NCI-H2171 treated with DMSO at 0.1 percent for 48 hours (cell line): ENCODE results near the gene VPS13D.
A peak's percentile ranks its signal among the peaks of the same experiment; 100 is the strongest.

Source experiments
- DNase-seq: peaks from one replicate; lab custom pipeline; 2025; lab: John Stamatoyannopoulos, UW

VPS13D gene

DNA sequence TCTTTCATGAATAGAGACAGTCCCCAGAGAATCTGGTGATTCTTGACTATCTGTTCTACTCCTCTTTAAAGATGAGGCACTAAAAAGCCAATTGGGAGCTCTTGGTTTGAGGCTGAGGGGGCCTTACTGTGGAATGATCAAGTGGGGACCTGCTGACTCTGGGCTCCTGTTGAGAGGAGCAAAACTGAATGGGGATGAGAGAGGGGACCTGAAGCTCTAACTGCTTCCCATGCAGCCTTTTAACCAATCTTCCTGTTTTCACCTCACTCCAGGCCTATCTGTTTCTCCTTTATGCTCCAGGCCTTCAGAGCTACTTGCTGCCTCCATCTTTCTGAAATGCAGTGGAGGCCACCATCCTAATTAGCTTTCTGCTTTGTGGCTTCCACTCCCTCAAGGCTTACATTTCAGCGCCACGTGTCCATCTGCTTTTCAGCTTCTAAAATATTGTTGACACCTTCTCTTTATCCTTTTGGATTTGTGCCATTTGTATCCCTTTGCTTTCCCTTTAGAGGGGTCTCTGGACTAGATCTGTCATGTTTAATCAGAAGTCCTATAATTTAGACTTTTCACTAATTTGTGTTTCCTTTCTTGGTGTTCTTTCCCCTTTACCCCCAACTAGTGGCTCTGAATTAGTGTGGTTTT, 242.4 kb downstream of the VPS13D start:
- no peak for DNase-seq

GRCh38 chr1:12472798-12473551, 243.1 kb downstream of the VPS13D start:
- DNase-seq, result no peak

GRCh38 chr1:12473596-12474362, 243.9 kb downstream of the VPS13D start:
- DNase-seq, result peak; percentile 62

DNA sequence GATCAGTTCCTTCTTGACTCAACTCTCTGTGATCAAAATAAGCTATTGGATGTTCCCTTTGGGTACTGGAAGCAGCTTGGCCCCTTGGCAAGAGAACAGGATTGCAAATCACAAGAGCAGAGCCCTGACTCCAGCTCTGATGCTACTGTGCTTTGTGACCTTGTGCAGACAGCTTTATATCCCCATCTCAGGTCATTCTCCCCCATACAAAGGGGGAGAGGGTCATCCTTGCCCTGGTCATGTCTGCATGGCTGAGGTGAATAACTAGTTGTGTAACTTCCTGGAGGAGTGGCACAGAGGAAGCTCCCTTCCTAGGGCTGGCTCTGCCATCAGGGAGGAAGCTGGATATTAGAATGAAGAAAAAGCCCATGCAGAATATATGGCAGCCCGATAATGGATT, 245.3 kb downstream of the VPS13D start:
- no peak for DNase-seq

DNA sequence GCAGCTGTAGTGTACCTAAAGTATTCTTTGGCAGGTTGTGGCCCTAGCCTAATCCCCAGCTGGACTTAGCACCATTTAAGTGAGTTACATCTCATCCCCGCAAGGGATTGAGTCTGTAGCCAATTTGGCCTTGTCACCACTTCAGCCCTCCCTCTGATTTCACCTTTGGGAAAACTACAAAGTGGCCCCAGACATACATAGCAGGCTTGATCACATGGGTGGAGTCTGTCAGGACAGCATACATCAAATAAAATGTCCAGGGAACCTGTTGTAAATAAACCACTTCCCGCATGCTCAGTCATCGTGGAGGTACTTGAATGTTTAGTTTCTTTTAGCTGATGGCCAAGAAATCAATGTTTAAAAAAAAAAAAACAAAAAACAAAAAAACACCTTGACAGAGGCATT, 245.7 kb downstream of the VPS13D start:
- DNase-seq, result no peak

GRCh38 chr1:12475947-12476346, 246.1 kb downstream of the VPS13D start:
- DNase-seq, result no peak

DNA sequence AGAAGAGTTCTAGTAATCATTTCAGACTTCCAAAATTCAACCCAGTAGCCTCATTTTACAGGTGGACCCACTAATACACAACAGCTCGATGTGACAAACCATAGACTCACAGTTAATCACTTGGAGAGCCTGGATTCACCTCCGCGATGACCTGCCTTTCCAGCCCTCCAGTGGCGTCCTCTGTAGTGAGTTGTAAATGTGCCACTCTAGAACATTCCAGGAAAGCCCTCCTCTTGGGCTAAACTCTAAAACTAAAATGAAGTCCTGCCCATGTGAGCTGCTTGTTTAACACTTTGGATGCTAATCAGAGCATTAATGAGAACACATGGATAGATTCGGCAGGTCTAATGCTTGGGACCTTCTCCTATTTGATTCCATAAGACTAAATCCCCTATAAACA, 247.5 kb downstream of the VPS13D start:
- no peak for DNase-seq

DNA sequence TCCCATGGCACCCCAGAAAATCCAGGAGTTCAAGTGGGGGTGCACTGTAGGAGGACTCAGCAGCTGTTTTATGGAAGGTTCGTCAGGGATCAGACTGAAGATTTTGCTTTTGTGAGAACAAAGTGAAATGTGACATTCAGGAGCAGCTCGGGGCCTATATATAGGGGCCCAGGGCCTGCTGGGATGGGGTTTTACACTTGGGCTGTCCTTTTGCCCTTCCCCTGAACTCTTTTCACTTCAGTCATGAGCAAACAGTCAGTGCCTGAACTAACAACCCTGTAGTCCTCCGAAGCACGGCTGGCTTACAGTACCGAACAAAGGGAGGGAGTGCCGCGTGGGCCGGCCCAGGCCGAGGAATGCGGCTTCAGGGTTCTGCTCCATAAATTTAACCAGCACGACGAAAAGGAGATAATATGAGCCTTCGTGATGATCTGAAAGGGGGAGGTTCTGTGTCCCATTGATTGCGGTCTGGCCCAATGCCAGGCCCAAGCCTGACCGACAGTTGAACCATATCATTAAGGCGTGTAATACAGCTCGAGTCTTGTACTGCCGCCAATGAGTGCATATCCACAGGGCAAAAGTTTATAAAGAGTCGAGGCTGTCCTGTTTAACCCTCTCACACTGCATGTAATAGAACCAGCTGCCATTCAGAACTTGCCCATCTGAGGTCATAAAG, 248.2 kb downstream of the VPS13D start:
- DNase-seq, result peak; percentile 27

DNA sequence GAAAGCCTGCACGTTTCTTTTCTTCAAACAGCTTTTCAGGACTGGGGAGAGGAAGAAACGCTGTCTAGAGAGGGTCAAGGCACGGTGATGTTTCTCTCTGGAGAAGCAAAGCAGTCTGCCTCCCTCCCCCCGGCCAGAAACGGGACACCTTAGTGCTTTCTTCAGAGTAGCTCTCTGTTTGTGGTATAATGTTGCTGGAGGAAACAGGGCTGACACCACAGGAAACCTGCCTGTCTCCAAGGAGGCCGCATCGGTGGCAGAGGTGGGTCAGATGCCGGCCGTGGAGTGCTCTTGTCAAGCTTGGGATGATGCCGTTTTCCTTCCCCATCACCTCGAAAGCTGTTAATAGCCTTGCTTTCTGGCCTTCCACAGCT, 248.8 kb downstream of the VPS13D start:
- no peak for DNase-seq

- DNase-seq, result no peak
Measured at GRCh38 chr1:12479311-12479710, 249.5 kb downstream of the VPS13D start.

DNA sequence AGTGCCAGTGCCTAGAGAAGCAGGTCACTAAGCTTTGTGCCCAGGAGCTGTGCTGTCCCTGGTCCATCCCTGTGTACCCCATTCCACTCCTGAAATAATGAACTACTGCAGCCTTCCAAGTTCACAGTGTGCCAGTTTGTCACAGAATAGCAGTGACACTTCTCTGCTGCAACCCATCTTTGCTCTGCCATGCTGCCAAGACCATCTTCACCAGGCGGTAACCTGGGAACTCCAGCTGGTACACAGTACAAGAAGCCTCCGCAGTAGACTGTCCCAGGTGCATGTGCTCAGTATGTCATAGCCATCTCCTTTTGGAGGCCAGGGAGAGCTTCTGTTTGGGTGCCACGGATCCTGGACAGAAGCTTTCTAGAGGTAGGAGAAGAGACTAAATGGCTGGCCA, 250.2 kb downstream of the VPS13D start:
- DNase-seq, result no peak

DNA sequence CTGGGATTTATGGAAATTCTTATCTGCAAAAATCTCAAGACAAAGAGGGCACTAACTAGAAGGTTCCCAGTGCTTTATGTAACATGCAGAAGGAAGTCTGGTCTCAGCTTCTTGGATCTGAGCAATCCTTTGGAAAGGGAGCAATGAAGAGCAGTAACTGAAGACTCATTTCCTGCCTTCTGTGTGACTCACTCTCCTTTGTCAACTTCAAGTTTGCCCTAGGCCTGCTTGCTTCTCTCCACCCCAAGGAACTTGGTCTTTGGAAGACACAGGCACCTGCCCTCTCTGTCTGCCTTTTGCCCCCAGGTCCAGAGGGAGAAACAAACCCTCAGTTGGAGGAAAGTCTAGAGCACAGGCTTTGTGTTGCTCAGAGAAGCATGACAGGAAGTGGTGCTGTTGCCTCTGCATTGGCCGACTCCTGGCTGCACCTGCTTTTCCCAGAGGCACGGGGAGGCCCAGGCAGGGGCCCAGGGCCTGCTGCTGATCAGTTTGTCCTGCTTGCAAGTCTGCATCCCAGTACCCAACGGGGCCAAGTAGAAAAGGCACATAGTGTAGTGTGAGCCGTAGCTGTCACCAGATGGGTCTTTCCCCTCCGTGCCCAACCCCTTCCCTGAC, 251.0 kb downstream of the VPS13D start:
- no peak for DNase-seq

GRCh38 chr1:12481928-12482327, 252.1 kb downstream of the VPS13D start:
- no peak for DNase-seq

GRCh38 chr1:12482988-12483387, 253.2 kb downstream of the VPS13D start:
- DNase-seq, result no peak

DNA sequence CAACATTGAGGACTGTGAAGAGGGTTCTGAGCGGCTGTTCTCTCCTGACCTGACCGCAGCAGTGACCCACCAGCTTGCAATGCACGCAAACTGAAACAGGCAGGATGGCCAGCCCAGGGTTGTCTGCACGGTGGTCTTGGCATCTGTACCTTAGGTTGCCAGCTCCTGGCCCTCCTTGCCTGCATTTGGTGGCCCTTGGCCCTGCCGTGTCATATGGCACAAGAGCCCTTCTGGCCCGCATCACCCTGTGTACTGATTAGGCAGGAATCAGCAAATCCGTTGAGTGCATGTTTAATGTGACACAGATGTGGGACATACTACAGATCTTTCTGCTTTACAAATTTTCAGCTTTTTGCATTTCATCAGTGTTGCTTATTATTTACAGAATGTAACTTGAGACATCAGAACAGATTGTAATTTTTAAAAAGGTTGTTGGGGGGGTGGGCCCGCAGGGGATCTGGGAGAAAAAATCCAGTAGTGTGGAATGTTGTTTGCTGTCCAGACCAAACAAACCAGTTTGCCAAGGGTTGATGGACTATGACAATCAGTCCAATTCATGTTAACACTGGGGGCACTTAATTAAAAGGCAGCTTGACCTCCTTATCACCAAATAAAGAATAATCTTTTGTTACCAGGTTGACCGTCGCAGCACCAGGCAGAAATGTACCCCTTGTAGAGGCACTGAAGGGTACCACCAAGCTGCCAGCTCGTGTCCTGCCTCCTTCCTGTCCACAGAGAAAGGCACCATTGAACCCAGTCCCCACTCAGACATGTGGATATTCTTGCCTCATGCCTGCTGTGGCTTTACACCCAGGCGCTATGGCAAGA, 255.6 kb downstream of the VPS13D start:
- peak; percentile 62 for DNase-seq

GRCh38 chr1:12486059-12486341, 256.2 kb downstream of the VPS13D start:
- no peak for DNase-seq

DNA sequence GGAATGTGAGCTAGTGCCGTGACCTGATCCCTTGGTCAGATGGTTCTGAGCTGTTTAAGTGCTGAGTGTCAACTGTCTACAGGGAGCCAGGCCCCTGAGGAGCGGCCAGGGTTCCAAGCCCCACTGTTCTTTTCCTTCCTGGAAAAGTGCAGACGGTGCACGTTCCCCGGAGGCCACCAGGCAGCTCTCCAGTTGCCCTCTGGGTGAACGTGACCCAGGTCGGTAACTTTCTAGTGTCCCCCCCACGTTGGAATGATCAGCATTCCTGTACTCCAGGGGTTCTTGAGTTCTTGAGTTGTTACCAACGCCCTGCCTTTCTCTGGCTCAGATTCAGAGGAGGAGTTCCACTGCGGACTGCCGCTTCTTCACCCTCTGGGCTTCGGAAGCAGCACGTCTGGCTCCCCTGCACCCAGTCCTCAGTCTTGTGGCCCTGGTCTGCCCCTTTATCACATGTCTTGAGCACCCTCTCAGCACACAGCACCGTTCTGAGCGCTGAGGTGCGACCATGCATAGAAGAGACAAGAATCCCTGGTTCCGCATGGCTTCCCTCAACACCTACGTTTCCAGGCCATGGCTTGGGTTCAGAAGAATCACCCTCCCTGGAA, 256.7 kb downstream of the VPS13D start:
- no peak for DNase-seq

- no peak for DNase-seq
Measured at GRCh38 chr1:12487520-12487919, 257.7 kb downstream of the VPS13D start.

DNA sequence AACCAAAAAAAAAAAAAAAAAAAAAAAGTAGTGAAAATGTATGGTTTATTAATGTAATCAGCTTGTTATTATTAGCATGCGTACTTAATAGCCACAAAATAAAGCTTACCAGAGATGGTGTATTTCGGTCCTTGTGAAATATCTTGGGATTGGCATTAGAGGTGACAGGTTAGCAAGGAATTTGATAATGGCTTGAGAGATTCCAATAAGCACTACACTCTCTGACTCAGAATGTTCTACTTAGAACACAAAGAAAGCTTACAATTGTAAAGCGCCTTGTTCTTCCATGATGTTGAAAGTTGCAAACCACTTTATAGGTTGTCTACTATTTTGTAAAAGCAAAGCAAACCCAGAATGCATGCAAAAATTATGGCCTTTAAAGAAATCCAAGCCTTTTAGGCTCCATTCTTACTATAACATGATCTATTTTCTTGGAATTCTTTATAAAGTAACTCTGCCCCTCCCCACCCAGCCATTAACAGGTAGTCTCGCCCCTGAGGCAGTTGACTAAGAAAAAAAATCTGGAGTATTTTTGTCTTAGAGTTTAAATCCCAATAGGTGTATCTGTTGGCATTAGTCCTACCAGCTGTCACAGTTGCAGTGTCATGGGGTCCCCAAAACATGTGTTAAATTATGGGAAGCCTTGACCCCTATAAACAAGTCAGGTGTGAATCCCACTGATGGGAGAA, 259.0 kb downstream of the VPS13D start:
- no peak for DNase-seq

DNA sequence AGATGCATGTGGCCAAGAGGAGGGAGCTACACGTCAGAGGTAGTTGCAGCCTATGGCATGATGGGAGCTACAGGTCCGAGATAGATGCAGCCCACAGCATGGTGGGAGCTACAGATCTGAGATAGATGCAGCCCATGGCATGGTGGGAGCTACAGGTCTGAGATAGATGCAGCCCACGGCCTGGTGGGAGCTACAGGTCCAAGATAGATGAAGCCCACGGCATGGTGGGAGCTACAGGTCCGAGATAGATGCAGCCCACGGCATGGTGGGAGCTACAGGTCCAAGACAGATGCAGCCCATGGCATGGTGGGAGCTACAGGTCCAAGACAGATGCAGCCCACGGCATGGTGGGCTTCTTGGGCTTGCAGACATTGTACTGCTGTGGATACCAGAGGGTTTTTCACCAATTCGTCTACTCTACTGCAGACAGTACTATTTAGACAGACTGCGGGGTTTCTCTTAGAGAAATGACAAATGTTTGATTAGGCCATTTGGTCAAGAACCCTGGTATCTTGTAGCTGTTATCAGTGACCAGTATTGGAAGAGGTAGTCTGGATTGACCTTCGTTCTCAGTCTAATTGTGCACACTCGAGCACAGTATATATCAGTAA, 260.8 kb downstream of the VPS13D start:
- DNase-seq, result no peak
